Activated T-cell treated with anti-CD3 and anti-CD28 coated beads for 4 hours (primary cell): ENCODE results near the gene ZC3H18.

ENCODE experiments used
- DNase-seq: peaks from one replicate; pipeline ENCODE4 v3.0.0-alpha.2; 2020

Gene ZC3H18

DNA sequence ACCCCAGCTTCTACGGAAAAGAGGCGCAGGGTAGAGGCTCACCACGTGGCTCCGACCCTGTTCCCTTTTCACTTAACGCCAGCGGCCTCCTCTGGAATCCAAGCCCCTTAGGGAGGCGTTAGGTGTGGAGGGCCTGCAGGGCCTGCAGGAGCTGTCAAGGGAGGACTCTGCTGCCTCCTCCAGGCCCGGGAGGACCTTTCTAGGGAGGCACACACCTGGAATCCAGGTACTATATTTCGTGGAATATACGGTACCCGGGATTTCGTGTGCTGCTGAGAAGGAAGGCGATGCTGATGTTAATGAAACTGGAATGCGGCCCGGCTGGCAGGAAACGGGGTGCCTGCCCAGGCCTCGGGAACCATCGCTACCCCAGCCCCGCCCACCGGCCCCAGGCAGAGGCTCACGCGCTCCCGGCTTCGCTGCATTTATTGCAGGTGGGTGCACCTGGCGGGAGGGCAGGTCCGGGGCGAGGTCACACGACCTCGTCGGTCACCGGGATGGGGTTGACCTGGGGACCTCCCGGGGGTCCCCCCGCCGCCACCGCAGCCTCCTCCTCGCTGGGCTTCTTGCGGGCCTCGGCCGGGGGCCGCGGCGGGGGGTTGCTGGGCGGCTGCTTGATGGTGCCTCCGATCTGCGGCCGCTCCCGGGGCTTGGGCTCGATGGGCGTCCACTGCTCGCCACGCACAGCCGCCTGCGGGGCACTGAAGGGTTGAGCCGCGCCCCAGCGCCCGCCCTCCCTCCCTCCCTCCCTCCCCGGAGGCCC lies 72.9 kb downstream of the ZC3H18 start:
- DNase-seq = no peak

DNA sequence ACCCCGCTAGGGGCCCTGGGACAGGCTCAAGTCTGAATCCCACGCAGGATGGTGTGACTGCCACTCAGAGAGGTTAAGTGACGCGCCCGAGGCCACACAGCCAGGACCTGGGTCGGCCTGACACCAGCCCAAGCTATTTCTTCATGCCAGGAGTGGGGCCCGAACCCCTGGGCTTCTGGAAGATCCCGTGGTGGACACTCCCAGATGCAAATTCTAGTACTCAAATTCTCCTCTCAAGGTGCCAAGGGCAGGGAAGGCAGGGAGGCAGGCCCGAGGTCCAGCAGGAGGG lies 73.4 kb downstream of the ZC3H18 start:
- DNase-seq = no peak

DNA sequence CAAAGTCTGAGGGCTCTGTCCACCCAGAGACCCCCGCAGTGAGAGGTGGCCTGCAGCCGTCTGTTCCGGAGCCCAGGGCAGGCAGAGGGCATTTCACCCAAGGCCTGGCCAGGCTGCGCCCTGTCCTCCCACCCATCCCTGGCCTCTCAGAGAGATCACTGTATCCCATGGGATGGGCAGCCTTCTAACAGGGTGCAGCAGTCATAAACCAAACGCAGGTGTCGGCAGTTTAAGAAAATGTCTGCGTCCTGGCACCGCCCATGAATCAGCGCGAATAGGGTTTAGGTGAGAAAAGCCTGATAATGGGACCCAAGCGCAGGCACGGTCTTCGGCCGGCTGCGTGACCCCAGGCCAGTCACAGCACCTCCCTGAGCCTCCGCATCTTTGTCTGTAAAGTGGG lies 75.3 kb downstream of the ZC3H18 start:
- no peak for DNase-seq

DNA sequence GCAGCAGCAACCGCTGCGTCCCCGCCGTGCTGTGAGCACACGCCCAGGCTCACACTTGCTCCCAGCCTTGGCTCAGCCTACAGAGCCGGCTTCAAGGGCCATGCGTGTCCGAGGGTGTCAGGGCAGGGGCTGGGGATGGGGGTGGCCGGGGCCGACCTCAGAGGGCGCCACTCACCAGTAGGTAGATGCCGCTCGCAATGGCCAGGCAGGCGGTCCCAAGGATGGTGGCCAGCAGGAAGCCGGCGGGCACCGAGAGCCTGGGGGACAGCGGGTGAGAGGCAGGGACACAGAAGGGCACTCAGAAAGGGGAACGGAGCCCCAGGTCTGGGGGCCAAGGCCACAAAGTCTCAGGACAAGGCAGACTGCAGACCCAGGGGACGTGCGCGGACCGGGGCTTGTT lies 75.7 kb downstream of the ZC3H18 start:
- DNase-seq = no peak

DNA sequence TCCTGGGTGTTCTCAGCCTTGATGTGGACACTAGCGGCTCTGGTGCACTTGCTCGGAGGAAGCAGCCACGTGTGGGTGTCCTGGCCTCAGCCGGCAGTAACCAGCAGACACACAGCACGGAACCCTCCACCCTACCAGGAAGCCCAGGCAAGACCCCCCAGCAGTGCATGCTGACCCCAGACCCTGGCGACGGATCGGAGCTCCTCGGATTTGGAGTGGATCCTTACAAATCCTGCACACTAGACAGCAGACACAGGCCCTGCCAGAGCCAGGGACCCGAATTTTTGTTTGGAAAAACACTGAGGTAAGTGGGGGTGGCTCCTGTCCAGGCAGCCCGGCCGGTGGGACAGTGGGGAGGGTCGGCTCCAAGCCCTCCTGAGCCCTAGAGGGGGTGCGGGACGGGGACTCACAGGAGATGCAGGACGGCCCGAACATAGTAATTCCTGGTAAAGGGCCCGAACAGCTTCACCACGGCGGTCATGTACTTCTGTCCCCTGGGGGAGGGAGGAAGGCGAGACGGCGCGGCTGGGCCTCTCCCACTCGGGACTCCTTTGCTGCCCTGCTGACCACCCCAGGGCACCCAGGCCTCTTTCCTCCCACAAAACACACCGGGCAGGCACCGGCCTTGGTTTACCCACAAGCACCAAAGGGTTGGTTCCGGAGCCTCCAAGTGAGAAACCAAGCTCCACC lies 76.3 kb downstream of the ZC3H18 start:
- no peak for DNase-seq

DNA sequence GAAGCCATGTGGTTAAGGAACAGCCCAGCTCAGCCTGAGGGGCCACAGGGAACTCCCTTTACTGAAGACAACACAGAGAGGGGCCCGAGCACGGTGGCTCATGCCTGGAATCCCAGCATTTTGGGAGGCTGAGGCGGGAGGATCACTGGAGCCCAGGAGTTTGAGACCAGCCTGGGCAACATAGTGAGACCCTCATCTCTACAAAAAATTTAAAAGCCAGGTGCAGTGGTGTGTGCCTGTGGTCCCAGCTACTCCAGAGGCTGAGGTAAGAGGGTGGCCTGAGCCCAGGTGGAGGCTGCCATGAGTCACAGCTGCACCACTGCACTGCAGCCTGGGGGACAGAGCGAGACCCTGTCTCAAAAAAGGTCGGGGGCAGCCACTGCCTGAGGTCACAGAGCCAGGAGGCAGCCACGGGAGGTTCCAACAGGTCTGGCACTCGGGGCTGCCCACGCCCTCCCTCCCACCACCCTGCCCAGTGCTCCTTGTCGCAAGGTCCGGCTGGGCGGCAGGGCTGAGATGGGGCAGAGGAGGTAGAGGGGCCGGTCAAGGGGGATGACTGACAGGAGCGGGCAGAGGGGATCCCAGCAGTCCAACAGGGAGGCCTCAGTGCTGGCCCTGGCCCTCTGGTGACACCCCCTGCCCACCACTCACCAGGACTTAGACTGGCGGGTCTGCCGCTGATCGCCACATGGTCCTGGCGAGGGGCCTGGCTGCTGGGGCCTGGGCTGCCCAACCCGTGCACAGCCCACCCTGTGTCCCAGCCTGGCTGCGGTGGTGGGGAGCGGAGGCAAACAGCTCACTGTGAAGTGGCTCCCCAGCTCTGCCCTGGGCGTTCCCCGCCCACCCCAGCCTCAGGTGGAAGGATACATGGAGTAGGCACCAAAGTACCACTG lies 77.2 kb downstream of the ZC3H18 start:
- no peak for DNase-seq

DNA sequence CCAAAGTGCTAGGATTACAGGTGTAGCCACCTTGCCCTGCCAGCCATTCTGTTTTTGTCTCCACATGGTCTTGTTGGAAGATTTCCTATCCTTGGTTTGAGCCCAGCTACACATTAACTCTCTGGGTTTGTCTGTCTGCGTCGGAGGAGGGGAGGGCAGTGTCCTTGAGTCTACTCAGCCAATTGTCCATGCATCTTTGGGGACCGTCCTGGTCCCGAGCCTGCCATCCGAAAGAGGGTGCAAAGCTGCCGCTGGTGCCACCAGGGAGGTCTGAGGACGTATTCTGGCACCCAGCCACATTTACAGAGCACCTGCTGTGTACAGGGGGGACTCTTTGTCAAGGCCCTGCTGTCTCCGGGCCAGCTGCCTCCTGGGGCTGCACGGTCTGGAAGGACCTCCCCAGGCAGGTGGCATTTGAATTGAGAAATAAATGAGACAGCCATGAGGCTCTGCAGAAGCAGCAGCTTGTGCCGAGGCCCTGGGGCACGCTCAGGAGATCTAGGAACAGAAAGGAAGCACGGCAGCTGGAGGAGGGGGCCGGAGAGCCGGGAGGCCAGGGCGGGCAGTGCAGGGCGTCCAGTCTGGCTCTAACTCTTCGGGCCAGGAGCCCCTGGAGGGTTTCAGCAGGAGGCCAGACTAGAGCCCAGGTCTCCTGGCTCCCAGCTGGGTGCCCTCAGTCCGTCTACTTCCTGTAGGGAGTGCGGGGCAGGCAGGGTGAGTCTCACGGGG lies 79.2 kb downstream of the ZC3H18 start:
- no peak for DNase-seq

DNA sequence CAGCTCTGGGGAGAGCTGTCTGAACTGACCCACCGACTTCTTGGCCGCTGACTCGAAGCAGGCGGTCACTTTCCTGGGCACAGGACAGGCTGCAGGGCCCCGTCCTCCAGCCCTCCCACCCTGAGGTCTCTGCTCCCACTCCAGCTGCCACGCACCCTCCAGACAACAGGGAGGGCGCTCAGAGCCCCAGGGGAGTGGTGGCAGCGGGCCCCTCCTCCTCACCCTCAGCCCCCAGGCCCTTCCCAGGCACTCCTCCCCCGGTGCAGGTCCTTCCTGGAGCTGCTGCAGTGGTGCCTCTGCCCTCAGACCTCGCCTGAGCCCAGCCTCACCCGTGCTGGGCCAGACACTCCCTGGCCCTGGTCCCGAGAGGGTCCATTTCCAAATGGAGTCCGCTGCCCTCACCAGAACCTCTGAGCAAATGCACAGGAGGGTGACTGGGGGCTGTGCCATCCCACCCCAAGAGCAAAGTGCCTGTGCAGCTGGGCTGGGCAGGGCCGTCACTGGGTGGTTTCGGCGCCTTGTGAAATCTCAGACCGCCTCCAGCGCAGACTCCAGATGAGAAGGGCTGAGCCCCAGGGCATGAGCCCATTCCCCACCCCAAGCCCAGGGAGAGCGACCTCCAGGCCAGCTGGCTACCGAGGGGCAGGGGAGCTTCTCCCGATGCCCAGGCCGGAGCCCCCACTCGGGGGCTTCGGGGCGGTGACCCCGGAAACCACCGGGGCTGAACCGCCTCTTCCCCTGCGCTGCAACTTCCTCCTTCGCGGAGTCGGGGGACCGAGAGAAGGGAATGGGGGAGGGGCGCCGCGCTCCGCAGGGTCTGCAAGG lies 79.9 kb downstream of the ZC3H18 start:
- DNase-seq = no peak

DNA sequence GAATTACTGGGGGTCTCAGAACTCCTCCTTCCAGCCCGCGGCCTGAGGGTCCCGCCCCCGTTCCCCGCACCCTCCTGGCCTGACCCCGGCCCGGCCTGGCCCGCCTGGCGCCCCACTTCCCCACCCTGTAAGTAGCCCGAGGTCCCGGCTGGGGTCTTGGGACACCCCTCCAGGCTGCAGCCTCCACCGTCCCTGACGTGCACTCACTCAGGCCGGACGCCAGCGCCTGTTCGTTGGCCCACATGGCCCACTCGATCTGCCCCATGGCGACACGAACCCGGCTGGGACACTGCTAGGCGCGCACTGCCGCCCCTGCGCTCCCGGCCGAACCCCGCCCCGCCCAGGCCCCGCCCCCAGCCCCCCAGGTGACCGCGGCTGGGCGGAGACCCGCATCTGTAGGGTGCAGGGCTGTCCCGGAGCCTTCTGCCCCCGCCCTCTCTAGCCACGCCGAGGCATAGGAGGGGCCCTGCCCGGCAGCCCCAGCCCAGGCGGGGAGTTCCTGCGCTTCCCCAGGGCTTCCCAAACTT lies 80.6 kb downstream of the ZC3H18 start, which contains the start of gene CYBA:
TSS of gene CYBA (minus strand) at position 305 of the 527 bp plus-strand sequence. CDS start at position 265, 40 bp downstream.
- DNase-seq = peak; percentile 58

DNA sequence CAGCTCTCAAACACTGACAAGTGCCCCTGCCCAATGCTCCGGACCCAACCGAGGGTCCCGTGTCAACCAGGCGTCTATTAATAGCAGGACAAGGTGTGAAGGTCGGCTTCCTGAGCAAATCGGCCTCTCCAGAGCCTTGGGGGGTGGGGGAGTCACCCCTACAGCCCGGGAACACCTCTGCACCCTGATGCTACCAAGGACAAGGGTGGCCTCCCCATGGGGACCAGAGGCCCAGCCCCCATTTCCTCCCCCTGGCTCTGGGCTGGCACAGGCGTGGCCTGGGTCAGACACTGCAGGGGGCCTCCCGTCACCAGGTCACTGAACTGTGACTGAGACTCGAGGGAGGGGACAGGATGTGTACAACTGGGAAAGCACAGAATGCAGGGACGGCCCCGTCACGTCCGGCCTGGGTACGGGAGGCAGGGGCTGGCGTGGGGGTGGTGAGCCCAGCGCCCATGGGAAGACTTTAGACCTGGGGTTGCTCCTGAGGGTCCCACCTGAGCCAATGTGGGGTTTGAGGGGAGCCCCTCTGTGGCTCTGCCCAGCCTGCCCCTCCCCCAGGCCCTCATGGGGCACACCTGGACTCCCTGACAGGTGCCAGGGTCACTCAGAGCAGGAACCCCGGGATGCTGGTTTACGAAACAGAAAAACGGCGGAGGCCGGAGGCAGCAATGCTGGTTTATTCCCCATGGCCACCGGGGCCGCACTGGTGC lies 81.2 kb downstream of the ZC3H18 start:
- peak; percentile 39 for DNase-seq

DNA sequence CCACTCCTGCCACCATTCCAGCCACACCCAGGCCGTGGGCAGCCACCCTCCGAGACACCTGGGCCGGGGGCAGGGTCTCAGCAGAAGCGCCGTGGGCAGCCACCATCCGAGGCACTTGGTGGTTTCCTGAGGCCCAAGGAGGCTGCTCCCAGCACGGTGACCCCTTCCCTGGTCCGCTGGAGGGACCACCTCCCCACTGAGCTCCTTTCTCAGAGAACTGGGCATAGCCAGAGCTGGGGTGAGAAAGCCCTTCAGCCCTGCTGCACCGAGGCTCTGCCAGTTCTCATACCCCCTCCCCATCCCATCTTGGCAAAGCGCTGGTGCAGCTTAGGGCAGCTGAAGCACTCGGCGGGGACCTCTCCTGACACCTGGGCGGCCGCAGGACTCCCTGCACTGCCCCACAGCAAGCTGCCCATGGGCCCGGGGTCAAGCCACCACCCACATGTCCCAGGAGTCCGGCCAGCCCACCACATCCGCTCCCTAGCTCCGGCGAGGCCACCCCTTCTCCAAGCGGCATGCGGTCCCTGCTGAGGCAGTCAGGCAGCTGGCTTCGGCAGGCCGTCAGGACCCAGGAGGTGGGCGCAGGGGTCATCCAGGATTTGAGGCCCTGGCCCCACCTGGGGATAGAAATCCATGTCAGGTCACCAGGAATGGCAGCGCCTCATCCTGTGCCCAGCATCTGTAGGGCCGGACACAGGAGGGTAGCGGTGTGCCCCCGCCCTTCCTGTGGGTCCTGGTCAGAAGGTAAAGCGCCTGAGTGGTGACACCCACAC lies 82.0 kb downstream of the ZC3H18 start:
- DNase-seq = no peak

DNA sequence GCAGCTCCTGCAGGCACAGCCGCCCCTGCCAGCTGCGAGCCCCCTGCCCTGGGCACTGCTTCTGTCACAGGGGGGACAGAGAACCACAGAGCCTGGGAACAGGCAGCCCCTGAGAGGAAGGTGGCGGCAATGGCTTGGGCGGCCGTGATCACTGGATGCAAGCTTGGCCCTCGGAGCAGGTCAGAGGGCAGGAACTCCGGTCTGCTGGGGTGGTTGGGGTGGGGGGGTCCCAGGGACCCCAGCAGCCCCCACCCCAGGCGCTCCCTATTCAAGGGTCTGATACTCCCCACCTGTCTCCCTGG lies 82.5 kb downstream of the ZC3H18 start:
- DNase-seq = no peak

DNA sequence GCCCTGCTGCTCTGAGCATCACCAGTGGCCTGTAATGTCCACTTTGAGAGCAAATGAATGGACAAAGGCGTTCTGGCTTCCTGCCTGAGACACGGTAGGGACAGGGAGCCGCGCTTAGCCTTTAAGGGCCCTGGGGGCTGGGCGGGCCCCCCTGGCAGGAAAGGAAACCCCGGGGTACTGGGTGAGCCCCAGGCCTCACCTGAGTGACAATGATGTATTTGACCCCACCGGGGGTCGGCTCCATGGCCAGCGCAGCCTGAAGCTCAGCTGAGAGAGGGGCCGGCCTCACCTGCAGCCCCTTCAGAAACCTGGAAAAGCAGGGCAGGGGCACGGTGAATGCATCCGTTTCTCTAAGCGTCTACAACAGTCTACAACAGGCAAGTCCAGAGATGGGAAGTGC lies 82.9 kb downstream of the ZC3H18 start:
- no peak for DNase-seq

DNA sequence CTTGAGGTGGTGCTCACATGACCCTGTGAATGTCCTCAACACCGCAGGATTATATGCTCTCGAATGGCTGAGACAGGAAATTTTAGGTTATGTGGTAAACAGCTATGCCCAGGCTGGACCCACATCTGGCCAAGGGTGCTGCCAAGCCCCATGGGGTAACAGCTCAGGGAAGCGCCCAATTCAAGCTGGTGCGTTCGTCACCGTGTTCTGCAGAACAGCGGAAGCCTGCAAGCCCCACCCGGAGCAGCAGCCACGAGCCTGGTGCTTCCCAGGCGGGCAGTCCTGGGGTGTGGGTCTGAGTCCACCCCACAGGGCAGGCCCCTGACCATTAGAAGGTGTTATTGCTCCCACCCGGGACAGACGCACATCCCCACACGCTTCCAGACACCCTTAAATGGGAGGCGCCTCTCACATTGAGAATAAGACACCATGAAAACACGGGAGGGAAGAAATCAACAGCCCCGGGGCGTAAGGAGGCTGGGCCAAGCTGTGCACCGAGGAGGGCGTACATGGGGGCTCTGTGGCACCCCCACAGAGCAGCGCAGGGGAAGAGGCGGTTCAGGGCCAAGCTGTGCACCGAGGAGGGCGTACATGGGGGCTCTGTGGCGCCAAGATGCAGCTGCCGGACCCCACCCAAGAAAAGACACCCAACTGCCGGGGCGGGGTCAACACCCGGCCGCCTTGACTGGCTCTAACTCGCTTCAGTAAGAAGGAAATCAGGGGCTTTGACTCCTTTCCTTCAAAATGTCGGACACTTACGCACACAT lies 83.6 kb downstream of the ZC3H18 start:
- no peak for DNase-seq

DNA sequence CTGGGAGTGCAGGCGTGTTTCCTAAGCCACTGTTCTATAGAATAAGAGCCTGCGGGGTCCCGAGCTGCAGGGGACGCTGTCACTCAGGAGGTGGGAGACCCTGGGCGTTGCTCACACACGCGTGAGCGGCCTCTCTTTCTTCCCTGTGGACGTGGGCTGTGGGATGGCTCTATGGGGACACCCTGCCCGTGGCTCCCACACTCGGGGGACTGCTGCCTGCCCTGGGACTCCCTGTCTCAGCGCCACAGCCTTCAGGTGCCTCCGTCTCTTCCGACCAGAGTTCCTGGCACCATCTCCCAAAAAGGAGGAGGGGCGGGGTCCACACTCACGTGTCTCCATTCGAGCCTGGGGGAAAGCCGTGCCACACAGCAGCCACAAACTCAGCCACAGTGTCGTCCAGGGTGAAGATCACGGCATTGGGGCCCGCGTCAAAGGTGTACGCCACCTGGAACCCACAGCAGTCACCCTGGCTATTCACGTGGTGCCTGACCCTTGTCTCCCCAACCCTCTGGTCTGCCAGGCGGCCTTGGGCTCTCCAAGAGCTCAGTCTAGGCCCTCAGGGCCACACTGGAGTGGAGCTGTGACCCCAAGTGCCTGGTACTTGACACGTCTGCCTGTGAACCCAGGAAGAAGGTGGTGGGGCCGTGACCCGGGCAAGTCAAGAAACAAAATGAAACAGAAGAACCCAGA lies 84.3 kb downstream of the ZC3H18 start:
- DNase-seq = no peak

DNA sequence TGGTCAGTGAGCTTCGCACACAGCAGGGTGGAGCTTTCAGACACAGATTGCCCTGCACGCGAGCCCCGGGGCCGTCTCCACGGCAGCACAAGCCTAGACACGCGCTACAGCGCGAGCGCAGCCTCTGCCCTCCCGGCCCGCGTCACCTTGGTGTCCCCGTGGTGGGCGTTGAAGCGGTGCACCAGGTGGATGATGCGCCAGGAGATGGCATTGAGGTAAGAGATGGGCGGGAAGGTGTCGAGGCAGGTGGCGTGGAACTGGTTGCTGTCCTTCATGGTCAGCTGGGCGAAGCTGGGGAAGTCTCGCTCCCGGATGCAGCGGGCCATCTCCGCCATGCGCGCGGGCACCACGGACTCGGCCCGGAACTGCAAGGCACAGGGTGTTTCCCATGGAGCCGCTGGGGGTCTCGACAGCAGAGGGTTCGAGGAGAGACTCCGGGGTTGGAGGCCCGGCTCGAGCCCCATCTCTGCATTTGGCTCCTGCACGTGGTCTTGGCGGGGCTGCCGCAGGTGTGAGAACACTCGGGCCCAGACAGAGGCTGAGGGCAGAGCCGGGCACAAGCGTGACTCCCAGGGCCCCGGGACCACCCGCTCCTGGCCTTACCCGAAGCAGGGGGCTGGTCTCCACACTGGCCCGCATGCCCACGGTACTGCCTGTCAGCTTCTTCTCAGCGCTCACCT lies 85.0 kb downstream of the ZC3H18 start:
- no peak for DNase-seq

DNA sequence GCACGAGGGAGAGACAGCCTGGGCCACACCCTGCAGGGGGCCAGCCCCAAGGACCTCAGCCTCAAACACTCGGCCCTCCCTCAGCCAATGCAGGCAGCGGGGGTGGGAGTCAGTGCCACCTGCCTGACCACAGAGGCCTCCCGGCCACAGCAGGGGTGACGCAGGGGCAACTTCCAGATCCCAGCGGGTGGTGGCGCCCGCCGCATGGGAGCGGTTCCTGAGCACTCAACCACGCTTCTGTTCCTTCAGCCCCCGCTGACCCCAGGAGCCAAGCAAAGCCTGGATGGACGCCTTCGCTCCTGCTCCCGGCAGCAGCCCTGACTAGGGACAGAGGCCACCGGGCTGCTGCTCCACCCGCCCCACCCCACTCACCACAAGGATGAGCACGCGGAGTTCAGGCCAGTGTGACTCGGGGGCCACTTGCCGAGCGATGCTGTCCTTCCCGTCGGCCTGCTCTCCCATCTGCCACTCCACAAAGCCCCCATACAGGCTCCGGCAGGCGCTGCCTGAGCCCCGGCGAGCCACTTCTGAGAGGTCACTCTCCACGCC lies 85.6 kb downstream of the ZC3H18 start:
- no peak for DNase-seq

DNA sequence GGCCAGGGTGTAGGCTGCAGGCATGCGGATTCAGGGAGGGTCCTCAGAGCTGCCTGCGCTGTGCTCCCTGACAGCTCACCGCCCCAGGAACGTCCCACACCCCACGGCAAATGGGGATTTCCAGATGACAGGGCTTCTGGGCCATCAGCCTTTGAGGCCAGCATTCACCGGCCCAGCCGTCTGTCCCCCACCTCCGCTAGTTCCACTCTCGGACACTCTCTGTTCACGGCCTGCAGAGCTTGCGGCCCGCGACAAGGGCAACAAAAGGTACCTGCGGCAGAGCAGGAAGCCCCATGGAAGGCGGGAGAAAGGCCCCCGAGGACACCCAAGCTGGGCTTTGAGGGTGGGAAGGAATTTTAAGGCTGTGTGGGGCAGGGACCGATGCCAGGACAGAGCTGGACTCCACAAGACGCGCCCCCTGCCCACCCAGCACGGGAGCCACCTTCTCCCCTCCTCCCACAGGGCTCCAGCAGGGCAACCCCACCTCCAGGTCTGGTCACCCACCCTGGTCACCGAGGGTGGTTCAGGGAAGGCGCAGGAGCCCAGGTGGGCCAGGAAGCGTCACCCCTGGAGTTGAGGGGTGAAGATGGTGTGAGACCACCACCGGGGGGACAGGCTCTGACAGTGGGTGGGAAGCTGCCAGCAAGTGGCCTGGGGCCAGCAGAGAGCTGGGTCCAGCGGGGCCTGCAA lies 86.2 kb downstream of the ZC3H18 start:
- DNase-seq = no peak
